HG03159 (cell line): ENCODE measurements around the gene PIEZO2.

Experiments used
- ATAC-seq: cut with Tn5 transposase; IDR thresholded peaks from one replicate; pipeline ENCODE4 v1.9.1; 2021; ENCODE audit warnings: mild to moderate bottlenecking, moderate library complexity; ENCODE audit not compliant: unreplicated experiment

Gene PIEZO2

DNA sequence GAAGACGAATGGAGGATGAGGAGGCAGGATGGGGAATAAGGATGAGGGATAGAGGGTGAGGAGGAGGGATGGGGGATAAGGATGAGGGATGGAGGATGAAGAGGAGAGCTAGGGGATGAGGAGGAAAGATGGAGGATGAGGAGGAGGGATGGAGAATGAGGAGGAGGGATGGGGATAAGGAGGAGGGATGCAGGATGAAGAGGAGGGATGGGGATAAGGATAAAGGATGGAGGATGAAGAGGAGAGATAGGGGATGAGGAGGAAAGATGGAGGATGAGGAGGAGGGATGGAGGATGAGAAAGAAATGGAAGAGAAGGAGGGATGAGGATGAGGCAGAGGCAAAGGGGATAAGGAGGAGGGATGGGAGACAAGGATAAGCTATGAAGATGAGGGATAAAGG lies 393.5 kb downstream of the PIEZO2 start:
- no peak for ATAC-seq

DNA sequence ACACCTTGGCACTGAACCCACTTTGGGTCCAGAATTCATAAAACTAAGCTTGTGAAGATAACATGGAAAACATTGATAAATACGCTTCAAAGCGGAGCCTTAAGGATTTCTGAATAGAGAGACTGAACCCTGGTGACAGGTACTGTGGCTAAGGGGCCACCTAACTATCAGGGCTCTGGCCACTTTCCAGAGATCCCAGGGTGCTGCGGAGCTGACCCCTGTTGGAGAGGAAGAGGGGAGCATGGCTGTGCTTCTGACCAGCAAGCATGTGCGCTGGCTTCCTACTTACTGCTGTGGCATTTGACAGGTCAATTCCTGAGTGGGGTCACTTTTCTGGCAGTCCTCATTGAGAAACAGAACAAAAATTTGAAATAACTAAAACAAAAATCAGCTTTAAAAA lies 395.2 kb downstream of the PIEZO2 start:
- ATAC-seq: no peak

DNA sequence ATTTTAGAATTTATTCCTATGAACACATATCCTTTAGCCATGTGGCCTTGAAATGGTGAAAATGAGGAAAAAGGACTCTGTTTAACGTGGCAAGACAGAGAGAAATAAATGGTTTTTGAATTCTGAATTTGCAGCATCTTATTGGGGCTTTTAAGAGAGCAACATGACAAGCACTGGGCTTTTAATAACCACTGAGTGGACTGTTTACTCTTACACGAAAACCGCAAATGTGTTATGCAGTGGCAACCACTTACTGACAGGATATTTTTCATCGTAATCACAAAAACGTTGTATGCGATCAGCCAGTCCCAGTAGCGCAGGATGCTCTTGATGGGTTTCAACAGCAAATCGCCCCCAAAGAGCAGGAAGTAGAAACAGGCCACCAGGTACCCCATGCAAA lies 397.0 kb downstream of the PIEZO2 start:
- no peak for ATAC-seq

DNA sequence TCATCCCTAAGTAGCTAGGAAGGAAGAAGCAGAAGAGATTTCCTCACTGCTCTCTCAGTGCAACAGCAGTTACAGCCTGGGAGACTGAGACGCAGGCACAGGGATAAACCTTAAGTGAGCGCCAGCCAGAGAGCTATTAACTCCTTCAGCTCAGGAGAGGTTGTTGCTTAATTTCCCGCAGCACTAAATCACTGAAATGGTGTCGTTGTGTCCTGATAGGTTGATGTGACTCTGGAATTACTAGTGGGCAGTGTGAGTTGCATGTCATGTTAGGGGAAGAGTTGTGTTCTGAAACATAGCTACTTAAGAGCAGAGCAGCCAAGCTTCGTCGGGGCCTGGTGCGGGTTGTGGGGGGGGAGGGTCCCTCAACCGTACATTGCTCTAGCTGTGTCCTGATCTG lies 397.7 kb downstream of the PIEZO2 start:
- ATAC-seq: no peak

GRCh38 chr18:10750191-10751035 lies 399.0 kb downstream of the PIEZO2 start:
- no peak for ATAC-seq

DNA sequence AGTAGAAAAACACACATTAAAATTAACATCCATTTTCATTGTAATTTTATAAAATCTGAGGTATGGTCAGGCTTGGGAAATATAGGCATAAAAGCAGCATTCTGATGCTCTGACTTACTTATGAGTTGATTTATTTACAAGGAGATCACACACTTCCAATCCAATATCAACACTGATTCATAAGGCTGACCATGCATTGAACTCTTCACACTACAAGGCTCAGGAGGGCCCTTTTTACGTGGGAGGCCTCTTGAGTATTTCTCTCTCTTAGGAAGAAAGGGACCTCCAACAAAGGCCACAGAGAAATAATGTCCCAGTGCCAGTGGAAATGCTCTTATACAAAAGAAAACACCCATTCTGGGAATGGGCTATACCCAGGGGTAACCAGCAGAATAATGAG lies 400.7 kb downstream of the PIEZO2 start:
- no peak for ATAC-seq

- no peak for ATAC-seq
These were observed 403.4 kb downstream of the PIEZO2 start for GRCh38 chr18:10745971-10746370.

DNA sequence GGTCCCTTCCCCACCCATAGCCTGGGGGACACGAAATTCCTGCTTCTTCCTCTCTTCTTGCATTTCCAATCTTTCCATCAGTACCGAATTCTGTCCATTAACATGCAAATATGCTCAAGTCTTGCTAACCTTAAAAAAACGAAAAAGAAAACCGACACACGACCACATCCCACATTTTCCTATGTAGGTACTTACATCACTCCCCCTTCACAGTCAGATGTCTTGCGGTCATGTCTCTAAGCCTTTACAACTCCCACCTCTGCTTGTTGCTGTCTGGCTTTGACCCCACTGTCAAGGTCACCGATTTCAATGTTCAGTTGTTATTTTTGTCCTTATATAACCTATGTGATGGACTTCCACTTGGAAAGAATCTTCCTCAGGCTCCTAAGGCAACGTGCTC lies 404.1 kb downstream of the PIEZO2 start:
- ATAC-seq: no peak

- no peak for ATAC-seq
These were observed 405.6 kb downstream of the PIEZO2 start for GRCh38 chr18:10743766-10744165.

- no peak for ATAC-seq
These were observed 410.2 kb downstream of the PIEZO2 start for GRCh38 chr18:10739152-10739551.

GRCh38 chr18:10736984-10737383 lies 412.4 kb downstream of the PIEZO2 start:
- ATAC-seq: no peak

GRCh38 chr18:10732990-10733389 lies 416.4 kb downstream of the PIEZO2 start:
- no peak for ATAC-seq

DNA sequence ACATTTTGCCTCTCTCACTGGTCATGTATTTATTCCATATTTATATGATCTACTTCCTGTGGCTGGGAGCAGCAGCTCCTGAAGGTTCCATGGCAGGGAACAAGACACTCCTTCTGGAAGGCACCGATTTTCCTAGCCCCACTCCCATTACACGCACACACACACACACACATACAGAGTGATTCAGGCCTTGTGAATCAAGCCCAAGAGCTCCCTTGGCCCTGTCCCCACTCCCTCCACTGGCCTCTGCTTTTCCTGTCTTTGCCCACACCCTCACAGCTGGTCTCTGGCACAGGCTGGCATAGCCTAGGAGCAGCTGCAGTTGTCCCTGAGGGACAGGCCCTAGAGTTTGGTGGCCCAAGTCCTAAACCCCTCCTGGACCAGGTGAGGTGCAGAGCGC lies 421.9 kb downstream of the PIEZO2 start:
- no peak for ATAC-seq

DNA sequence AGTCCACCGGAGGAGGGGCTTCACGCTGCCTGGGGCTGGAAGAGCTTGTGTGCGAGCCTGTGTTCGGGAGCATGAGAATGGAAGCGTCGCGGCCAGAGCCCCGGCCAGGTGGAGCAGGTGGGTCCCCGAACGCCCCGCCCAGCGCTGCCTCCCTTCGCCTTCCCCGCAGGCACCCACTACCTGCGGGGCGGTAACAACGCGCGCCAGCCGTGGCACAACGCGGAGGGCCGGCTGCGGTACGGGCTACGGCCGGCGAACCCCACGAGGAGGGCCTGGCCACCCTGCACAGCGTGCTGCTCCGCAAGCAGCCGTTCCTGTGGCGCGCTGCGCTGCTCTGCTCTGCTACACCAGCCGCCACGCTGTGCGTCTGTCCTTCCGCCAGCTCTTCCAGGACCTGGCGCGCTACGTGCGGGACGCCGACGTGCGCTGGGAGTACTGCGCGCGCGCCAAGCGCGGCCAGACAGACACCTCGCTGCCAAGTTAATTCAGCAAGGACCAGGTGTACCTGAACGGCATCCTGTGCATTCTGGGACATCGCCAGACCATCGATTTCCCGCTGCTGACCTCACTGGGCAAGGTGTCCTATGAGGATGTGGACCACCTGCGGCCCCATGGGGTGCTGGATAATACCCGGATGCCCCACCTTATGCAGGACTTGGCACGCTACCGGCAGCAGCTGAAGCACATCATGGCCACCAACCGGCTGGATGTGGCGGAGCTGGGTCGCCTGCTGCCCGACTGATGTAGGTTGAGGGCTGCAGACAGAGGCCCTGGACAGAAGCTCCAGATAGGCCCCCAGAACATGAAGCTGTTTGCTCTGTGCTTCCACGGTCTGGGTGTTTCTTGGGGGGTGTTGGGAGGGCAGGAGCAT lies 422.9 kb downstream of the PIEZO2 start:
- no peak for ATAC-seq

DNA sequence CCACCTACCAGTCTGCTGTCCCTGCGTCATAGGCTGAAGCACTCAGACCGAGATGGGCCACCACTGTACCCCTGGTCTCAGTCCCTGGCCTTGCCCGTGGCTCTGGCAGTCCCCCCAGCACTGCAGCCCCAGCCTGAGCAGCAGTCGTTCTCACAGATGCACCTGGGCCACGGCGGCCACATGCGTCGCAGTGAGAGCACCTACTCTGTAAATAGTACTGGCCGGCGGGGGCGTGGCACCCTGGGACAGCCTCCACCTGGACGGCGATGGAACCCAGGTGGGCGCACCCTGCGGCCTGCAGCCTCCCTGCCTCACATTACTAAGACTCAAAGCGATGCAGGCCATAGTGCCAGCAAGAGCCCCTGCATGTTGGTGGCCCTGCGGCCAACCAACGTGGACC lies 424.7 kb downstream of the PIEZO2 start:
- no peak for ATAC-seq

GRCh38 chr18:10723496-10723895 lies 425.9 kb downstream of the PIEZO2 start:
- ATAC-seq: no peak

DNA sequence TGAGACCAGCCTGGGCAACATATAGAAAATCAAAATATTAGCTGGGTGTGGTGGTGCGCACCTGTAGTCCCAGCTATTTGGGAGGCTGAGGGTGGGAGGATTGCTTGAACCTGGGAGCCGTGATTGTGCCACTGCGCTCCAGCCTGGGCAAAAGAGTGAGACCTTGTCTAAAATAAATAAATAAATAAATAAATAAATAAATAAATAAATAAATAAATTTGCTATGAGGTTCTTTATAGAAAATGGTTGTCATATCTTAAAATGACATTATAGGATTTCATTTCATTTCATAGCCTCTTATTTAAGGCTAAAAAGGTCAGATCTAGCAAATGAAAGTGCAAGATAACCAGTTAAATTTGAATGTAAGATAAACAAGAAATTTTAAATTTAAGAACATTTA lies 430.6 kb downstream of the PIEZO2 start:
- no peak for ATAC-seq

- no peak for ATAC-seq
These were observed 433.6 kb downstream of the PIEZO2 start for GRCh38 chr18:10715791-10716190.

DNA sequence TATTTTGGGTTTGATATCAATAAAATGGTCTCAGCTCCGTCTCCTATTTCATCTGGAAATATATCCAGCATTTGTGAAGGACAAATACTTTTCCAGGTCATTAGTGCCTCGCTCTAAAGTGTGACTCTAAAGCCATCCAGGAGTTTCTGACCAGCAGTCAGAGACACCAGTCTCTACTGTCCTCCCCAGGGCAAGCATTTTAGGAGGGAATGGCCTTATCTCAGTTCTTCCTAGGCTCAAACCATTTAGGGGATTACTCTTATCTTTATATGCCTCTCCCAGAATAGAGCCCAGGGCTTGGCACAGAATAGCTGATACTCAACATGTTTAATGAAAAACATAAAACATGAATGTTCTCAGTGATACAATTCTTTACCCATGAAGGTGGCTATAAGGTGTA lies 436.0 kb downstream of the PIEZO2 start:
- ATAC-seq: no peak

DNA sequence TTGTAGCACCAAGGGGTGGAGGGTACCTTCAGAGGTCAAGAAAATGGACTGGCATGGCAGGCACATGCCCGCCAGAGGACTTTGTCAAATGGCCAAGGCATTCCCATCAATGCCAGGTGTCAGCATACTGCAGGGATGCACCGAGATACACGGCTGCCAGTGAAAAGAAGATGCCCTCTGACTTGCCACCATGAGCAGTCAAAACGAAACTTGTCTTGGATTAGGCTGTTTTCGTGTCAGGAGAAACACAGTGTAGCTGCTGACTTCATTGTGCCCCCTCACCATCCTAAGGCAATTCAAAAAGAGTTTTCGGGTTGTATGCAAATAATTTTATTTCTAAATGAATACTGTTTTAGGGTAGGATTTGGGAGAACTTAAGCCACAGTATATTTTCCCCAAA lies 442.1 kb downstream of the PIEZO2 start:
- no peak for ATAC-seq

DNA sequence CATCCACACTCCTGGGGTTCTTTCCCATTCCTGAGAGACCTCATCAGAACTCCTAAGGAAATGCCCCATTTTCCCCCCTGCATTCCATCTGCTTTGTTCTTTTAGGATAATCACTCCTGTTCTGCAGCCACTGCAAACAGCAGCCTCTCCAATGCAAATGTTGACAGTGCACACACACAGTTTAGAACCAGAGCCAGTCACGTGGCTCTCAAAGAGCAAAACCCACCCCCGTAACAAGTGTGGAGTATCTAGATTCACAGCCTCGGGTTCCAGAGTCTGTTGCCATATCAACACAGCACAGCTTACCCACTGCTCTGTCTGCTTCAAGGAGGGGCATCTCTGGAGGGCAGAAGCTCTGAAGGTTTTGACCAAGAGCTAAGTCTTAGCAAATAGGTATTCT lies 443.6 kb downstream of the PIEZO2 start:
- no peak for ATAC-seq

GRCh38 chr18:10705291-10705690 lies 444.1 kb downstream of the PIEZO2 start:
- ATAC-seq: no peak
